Gastroesophageal sphincter (tissue), 4 donors: ENCODE data around the gene PSRC1. TPM values are rescaled to one million over a fixed set of nuclear protein-coding genes. Genes with fewer than 3 reads are reported as not detected.

Experiments
- ATAC-seq: fragments of 150-250 bp; one replicate; pipeline ENCODE4 v1.9.1; 2016; ENCODE audit warnings: mild to moderate bottlenecking, moderate library complexity
- H3K27ac ChIP-seq, 4 donors: fragments of 200-600 bp; sonication (generic) in 3 of 4; 1 replicate in 3 of 4; 2 replicates in 1 of 4; pipeline ENCODE4 v1.5.1; 2016 to 2019
- H3K27me3 ChIP-seq: fragments of 200-600 bp; sonication (generic); one replicate; pipeline ENCODE4 v1.5.1; 2019
- H3K36me3 ChIP-seq, 2 donors: fragments of 200-600 bp; sonication (generic); one replicate each; pipeline ENCODE4 v1.5.1; 2019; ENCODE audit warnings: control low read depth in 1 of 2
- H3K4me1 ChIP-seq, 3 donors: fragments of 200-600 bp; sonication (generic); 1 replicate in 2 of 3; 2 replicates in 1 of 3; pipeline ENCODE4 v1.5.1; 2016 to 2019; ENCODE audit warnings: control low read depth in 2 of 3
- H3K4me3 ChIP-seq, 2 donors: fragments of 200-600 bp; sonication (generic); one replicate each; pipeline ENCODE4 v1.5.1; 2019; ENCODE audit warnings: mild to moderate bottlenecking in 1 of 2, moderate library complexity in 1 of 2
- H3K9me3 ChIP-seq, 3 donors: fragments of 200-600 bp; sonication (generic); one replicate each; pipeline ENCODE4 v1.5.1; 2017 to 2019; ENCODE audit warnings: control low read depth in 2 of 3
- EP300 ChIP-seq: sonication (generic); formaldehyde crosslinking; IDR thresholded peaks from one replicate; pipeline ENCODE4 v1.6.1; 2017; ENCODE audit warnings: antibody characterized with exemption, mild to moderate bottlenecking
- POLR2A ChIP-seq, 2 donors: fragments of 450-650 bp; IDR thresholded peaks; one replicate each; pipeline ENCODE4 v1.6.1; 2017; ENCODE audit warnings: antibody characterized with exemption in 2 of 2, mild to moderate bottlenecking in 2 of 2, moderate library complexity in 1 of 2
- POLR2AphosphoS5 ChIP-seq: sonication (generic); formaldehyde crosslinking; IDR thresholded peaks from one replicate; pipeline ENCODE4 v1.6.1; 2017; ENCODE audit warnings: antibody characterized with exemption
- WGBS, 2 donors: methylation state at CpG; one replicate each; pipeline ENCODE4 v1.1.5; 2018; ENCODE audit warnings: low coverage in 1 of 2; 5-methylcytosine and 5-hydroxymethylcytosine counted together
- total RNA-seq, 4 donors: library from RNA; depleted of rRNA; stranded (reverse); fragments of >200 nt; gene quantifications; one replicate each; pipeline ENCODE4 v1.1.0, GENCODE V29; 2016
- TF ChIP-seq, protein P1 (sequence below), 4 experiments: fragments of 200-600 bp in 2 of 4; fragments of 450-650 bp in 2 of 4; sonication (generic) in 1 of 4; IDR thresholded peaks; one replicate each; pipeline ENCODE4 v1.5.1; 2017 to 2019; ENCODE audit warnings: antibody characterized with exemption in 4 of 4, mild to moderate bottlenecking in 2 of 4, moderate library complexity in 2 of 4

The PSRC1 gene
- total RNA-seq, 4 donors from 2014 or later, result 6.9 to 26.9 (median 10.3) TPM

- WGBS, 2 donors, result 47 to 86% methylated on average over 3 to 12 of the region's 33 CpGs
- Histone ChIP-seq H3K4me3 (peak overlapping the region in 1 of 2 donors; percentile 82), H3K27me3 (peaks cover 6% of the 10 kb centered on the region), H3K36me3 (no peaks in the 10 kb centered on the region), H3K27ac (peak overlapping the region in 3 of 4 donors; percentile 63 to 70 (median 68)), H3K9me3 (no peaks in the 10 kb centered on the region), H3K4me1 (peaks cover 0 to 61% (median 29%) of the 10 kb centered on the region in 3 donors)
- TF ChIP-seq POLR2A (IDR thresholded peaks at IDR 0.05) (no peak), EP300 (no peak), POLR2AphosphoS5 (no peak)
- TF ChIP-seq, protein P1, sequence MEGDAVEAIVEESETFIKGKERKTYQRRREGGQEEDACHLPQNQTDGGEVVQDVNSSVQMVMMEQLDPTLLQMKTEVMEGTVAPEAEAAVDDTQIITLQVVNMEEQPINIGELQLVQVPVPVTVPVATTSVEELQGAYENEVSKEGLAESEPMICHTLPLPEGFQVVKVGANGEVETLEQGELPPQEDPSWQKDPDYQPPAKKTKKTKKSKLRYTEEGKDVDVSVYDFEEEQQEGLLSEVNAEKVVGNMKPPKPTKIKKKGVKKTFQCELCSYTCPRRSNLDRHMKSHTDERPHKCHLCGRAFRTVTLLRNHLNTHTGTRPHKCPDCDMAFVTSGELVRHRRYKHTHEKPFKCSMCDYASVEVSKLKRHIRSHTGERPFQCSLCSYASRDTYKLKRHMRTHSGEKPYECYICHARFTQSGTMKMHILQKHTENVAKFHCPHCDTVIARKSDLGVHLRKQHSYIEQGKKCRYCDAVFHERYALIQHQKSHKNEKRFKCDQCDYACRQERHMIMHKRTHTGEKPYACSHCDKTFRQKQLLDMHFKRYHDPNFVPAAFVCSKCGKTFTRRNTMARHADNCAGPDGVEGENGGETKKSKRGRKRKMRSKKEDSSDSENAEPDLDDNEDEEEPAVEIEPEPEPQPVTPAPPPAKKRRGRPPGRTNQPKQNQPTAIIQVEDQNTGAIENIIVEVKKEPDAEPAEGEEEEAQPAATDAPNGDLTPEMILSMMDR (IDR thresholded peaks at IDR 0.05), result no peak
- no peak for ATAC-seq
Measured at GRCh38 chr1:109250454-109251276, 32.3 kb downstream of the PSRC1 start.

DNA sequence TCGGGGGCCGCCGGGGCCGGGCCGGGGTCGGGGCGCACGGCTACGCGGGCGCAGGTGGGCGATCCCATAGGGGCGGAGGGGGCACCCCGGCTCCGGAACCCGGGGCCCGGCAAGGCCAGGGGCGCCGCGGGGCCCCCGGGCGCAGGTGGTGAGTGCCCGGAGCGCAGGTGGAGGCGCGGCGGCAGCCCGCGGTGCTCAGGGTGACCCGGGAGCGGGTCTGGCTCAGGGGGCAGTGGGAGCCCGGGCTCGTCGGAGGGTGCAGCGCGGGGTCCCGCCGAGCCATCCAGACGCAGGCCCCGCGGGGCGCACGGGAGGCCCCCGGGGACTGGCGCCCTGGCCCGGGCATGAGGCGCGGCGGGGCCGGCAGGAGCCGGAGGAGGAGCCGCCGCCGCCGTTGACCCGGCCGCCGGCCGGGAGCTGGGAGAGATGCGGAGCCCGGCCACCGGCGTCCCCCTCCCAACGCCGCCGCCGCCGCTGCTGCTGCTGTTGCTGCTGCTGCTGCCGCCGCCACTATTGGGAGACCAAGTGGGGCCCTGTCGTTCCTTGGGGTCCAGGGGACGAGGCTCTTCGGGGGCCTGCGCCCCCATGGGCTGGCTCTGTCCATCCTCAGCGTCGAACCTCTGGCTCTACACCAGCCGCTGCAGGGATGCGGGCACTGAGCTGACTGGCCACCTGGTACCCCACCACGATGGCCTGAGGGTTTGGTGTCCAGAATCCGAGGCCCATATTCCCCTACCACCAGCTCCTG, 33.1 kb downstream of the PSRC1 start:
- ATAC-seq, result peak; percentile 18
- TF ChIP-seq POLR2AphosphoS5, result no peak
- no peak for TF ChIP-seq POLR2A (IDR thresholded peaks at IDR 0.05)
- TF ChIP-seq, protein P1 (IDR thresholded peaks at IDR 0.05), result no peak
- no peak for TF ChIP-seq EP300

GRCh38 chr1:109248797-109249629, 33.9 kb downstream of the PSRC1 start, which contains the start of gene CELSR2:
Gene CELSR2, plus strand, starts transcription at chr1:109249539. Its CDS starts 541 bp downstream, at chr1:109250080.
- Histone ChIP-seq H3K4me3 (peak within 1 kb of the TSS; percentile 39 to 82), H3K9me3 (no peaks in the 10 kb centered on the region), H3K36me3 (no peaks in the 10 kb centered on the region), H3K27ac (peak within 1 kb of the TSS in 3 of 4 donors; percentile 63 to 70 (median 68)), H3K27me3 (peaks cover 6% of the 10 kb centered on the region), H3K4me1 (peaks cover 0 to 45% (median 14%) of the 10 kb centered on the region in 3 donors)
- TF ChIP-seq, protein P1 (IDR thresholded peaks at IDR 0.05), result no peak
- TF ChIP-seq POLR2A (IDR thresholded peaks at IDR 0.05), result peak in 1 of 2 donors; percentile 5
- TF ChIP-seq EP300, result no peak
- 0 to 66% methylated on average over 1 to 5 of the region's 49 CpGs for WGBS, 2 donors
- peak; percentile 62 for ATAC-seq

More for the DNA sequence above, 33.1 kb downstream of the PSRC1 start:
- Histone ChIP-seq H3K9me3 (no peaks in the 10 kb centered on the region), H3K27me3 (peaks cover 6% of the 10 kb centered on the region), H3K27ac (peak overlapping the region in 3 of 4 donors; percentile 63 to 70 (median 68)), H3K4me1 (peaks cover 0 to 53% (median 22%) of the 10 kb centered on the region in 3 donors), H3K4me3 (peak overlapping the region; percentile 39 to 82), H3K36me3 (no peaks in the 10 kb centered on the region)
- WGBS, 2 donors, result no CpG with 5 or more reads among the region's 80 CpGs

DNA sequence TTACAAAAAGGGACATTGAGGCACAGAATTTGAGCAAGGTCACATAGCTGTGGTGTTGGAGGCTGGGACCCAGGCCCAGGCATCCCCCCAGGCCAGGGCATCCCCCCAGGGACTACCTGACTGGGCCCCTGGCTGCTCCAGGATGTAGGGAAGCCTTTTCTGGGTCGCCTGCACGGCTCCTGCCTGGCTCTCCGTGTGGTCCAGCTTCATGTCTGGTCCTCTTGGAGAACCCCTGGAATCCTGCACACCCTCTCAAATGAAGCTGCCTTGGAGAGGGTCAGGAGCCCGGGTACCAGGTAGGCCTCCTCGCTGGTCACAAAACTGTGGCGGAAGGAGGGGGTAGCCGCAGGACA, 34.5 kb downstream of the PSRC1 start:
- Histone ChIP-seq H3K4me3 (no peak overlapping the region), H3K27me3 (peaks cover 6% of the 10 kb centered on the region), H3K27ac (no peak overlapping the region), H3K36me3 (no peaks in the 10 kb centered on the region), H3K4me1 (peaks cover 0 to 39% (median 8%) of the 10 kb centered on the region in 3 donors), H3K9me3 (no peaks in the 10 kb centered on the region)
- ATAC-seq, result no peak
- TF ChIP-seq, protein P1 (IDR thresholded peaks at IDR 0.05), result no peak
- TF ChIP-seq EP300, result no peak
- no peak for TF ChIP-seq POLR2A (IDR thresholded peaks at IDR 0.05)
- no peak for TF ChIP-seq POLR2AphosphoS5
- no CpG with 5 or more reads among the region's 7 CpGs for WGBS, 2 donors
